Measurements from ENCODE around the gene MSI2. TPM values are rescaled to one million over a fixed set of nuclear protein-coding genes. Genes with fewer than 3 reads are reported as not detected.

Gene MSI2
- total RNA-seq, 4 donors from 2014 or later, result 14.9 to 24.4 (median 19.8) TPM

GRCh38 chr17:57507828-57508227 is 251.5 kb downstream of the MSI2 start:
- DNase-seq (ENCODE audit: low spot score), result no peak
- TF ChIP-seq, protein P1, sequence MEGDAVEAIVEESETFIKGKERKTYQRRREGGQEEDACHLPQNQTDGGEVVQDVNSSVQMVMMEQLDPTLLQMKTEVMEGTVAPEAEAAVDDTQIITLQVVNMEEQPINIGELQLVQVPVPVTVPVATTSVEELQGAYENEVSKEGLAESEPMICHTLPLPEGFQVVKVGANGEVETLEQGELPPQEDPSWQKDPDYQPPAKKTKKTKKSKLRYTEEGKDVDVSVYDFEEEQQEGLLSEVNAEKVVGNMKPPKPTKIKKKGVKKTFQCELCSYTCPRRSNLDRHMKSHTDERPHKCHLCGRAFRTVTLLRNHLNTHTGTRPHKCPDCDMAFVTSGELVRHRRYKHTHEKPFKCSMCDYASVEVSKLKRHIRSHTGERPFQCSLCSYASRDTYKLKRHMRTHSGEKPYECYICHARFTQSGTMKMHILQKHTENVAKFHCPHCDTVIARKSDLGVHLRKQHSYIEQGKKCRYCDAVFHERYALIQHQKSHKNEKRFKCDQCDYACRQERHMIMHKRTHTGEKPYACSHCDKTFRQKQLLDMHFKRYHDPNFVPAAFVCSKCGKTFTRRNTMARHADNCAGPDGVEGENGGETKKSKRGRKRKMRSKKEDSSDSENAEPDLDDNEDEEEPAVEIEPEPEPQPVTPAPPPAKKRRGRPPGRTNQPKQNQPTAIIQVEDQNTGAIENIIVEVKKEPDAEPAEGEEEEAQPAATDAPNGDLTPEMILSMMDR (IDR thresholded peaks at IDR 0.05), result no peak
- no peak for ATAC-seq (ENCODE audit: low FRiP score)

GRCh38 chr17:57508671-57509070 is 252.3 kb downstream of the MSI2 start:
- TF ChIP-seq, protein P1 (IDR thresholded peaks at IDR 0.05), result no peak
- ATAC-seq (ENCODE audit: low FRiP score), result no peak
- DNase-seq (ENCODE audit: low spot score), result no peak

- DNase-seq (ENCODE audit: low spot score), result no peak
- TF ChIP-seq, protein P1 (IDR thresholded peaks at IDR 0.05), result no peak
- ATAC-seq (ENCODE audit: low FRiP score), result no peak
These were observed 255.3 kb downstream of the MSI2 start for GRCh38 chr17:57511475-57512123.

- DNase-seq (ENCODE audit: low spot score) (no peak), ATAC-seq (ENCODE audit: low FRiP score) (no peak)
These were observed 255.9 kb downstream of the MSI2 start for GRCh38 chr17:57512258-57512657.

DNA sequence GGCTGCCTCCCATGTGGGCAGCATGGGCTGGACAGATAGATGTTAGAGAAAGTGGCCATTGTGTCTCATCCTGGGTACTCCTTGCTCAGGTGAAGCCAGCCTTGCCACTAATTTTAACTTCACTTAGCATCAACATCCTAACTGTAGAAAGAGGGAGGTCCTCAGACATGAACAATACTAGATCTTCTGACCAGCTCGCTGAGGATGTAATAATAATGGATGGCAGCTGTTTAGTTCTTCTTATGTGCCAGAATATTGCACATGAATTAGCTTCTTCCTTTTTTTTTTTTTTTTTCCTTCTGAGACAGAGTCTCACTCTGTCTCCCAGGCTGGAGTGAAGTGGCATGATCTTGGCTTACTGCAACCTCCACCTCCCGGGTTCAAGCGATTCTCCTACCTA is 256.4 kb downstream of the MSI2 start:
- TF ChIP-seq, protein P1 (IDR thresholded peaks at IDR 0.05), result no peak
- ATAC-seq (ENCODE audit: low FRiP score), result no peak
- DNase-seq (ENCODE audit: low spot score), result no peak

More at GRCh38 chr17:57512258-57512657, 255.9 kb downstream of the MSI2 start:
- TF ChIP-seq, protein P1 (IDR thresholded peaks at IDR 0.05), result no peak

- DNase-seq (ENCODE audit: low spot score) (no peak), ATAC-seq (ENCODE audit: low FRiP score) (no peak)
- TF ChIP-seq, protein P1 (IDR thresholded peaks at IDR 0.05), result no peak
These were observed 257.2 kb downstream of the MSI2 start for GRCh38 chr17:57513569-57513968.

GRCh38 chr17:57514614-57515013 is 258.3 kb downstream of the MSI2 start:
- DNase-seq (ENCODE audit: low spot score) (no peak), ATAC-seq (ENCODE audit: low FRiP score) (no peak)
- TF ChIP-seq, protein P1 (IDR thresholded peaks at IDR 0.05), result no peak
